ENCODE data around the gene CD2.
A peak's percentile ranks its signal among the peaks of the same experiment; 100 is the strongest.

Gene CD2, protein sequence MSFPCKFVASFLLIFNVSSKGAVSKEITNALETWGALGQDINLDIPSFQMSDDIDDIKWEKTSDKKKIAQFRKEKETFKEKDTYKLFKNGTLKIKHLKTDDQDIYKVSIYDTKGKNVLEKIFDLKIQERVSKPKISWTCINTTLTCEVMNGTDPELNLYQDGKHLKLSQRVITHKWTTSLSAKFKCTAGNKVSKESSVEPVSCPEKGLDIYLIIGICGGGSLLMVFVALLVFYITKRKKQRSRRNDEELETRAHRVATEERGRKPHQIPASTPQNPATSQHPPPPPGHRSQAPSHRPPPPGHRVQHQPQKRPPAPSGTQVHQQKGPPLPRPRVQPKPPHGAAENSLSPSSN

GRCh38 chr1:116754198-116754977 lies at the start of gene CD2:
Gene CD2 (plus strand): TSS chr1:116754430. CDS start chr1:116754493, 63 bp downstream.
- no peak for FAIRE-seq
- DNase-seq (ENCODE audit: insufficient read length, low spot score) = no peak

- FAIRE-seq (no peak), DNase-seq (ENCODE audit: insufficient read length, low spot score) (no peak)
Observed at GRCh38 chr1:116706123-116706522, 48.1 kb upstream of the CD2 start.

- FAIRE-seq = no peak
- DNase-seq (ENCODE audit: insufficient read length, low spot score) = no peak
Observed at GRCh38 chr1:116706841-116707240, 47.4 kb upstream of the CD2 start.

- FAIRE-seq = no peak
- no peak for DNase-seq (ENCODE audit: insufficient read length, low spot score)
Observed at GRCh38 chr1:116708255-116708900, 45.9 kb upstream of the CD2 start.

- no peak for FAIRE-seq
- no peak for DNase-seq (ENCODE audit: insufficient read length, low spot score)
Observed at GRCh38 chr1:116709666-116710167, 44.5 kb upstream of the CD2 start.

DNA sequence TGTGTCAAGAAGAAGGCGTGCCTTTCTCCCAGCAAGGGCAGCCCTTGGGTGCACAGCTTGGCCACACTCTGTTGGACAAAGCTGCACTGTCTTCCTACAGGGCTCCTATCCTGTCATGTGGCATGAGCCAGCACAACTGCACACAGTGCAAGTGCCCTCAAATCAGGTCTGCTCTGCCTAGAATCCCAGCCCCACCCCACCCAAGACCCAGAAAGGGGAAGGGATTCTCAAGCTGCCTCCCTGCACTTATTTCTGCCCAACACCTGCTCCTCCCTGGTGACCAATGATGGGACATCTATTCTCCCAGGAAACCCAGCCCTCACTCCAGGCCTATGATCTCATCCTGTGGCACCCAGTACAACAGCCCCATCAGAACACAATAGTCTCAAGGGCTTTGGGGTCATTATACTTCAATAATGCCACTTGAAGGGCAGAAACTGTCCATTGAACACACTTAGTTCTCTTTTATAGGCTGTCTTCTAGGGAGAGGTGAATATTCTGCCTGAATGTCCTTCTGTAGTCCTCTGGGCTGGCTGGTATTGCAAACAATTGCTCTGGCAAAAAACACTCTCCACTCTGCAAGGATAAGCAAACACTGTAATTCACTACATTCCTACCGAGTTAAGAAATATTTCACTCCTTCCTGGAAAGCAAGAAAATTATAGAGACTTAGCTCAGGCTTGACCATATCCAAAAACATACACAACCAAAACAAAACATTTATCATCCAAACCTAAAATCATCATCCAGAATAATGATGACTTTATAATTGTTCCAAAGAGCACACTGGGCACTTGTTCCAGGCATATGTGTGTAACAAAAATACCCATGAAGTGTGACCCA lies 43.6 kb upstream of the CD2 start:
- DNase-seq (ENCODE audit: insufficient read length, low spot score) (no peak), FAIRE-seq (no peak)

- FAIRE-seq (no peak), DNase-seq (ENCODE audit: insufficient read length, low spot score) (no peak)
Observed at GRCh38 chr1:116711263-116711840, 42.9 kb upstream of the CD2 start.

DNA sequence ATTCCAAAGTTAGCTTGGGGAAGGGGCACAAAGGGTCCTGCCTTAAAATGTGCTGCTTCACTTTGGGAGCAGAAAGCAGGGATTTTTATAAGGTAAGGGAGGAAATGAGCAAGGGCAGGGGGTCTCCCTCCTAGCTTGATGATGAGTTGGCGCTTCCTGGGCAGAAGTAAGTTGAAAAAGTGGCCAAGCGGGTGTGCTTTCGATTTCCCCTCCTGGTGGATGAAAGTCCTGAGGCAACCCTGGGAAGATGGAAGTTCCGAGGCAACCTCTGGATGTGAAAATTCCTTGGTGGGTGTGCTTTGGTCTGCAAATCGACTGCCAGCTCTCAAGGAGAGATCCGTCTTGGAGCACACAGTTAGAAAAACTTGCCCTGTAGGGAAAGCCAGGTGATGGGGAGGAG lies 41.7 kb upstream of the CD2 start:
- no peak for DNase-seq (ENCODE audit: insufficient read length, low spot score)
- no peak for FAIRE-seq

DNA sequence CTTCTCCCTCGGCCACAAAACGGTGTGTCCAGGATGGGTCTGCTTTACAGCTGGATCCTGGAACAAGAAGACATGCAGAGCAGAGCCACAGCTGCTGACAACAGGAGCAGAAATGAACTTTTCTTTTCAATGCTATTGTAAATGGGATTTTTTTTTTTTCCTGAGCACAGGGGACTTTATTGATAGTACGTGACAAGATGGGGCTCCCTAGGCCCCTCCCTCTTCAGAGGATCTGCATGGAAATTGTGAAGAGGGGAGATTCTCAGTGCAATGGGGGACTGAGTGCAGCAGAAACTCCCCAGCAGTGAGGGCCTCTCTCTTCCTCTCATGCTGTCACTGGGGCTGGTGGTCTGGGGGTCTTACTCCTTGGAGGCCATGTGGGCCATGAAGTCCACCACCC lies 40.8 kb upstream of the CD2 start:
- no peak for FAIRE-seq
- DNase-seq (ENCODE audit: insufficient read length, low spot score) = no peak

DNA sequence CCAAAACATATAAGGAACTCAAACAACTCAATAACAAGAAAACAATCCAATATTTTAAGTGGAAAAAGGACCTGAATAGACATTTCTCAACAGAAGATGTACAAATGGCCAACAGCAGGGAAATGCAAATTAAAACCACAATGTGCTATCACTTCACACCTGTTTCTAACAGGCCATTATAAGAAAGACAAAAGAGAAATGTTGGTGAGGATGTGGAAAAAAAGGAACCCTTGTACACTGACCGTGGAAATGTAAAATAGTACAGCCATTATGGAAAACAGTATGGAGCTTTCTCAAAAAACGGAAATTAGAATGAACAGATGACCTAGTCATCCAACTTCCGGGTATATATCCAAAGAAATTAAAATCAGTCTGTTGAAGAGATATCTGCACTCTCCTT lies 37.8 kb upstream of the CD2 start:
- FAIRE-seq (peak; percentile 14), DNase-seq (ENCODE audit: insufficient read length, low spot score) (no peak)

GRCh38 chr1:116717318-116717717 lies 36.9 kb upstream of the CD2 start:
- DNase-seq (ENCODE audit: insufficient read length, low spot score) = no peak
- FAIRE-seq = no peak

GRCh38 chr1:116720364-116721038 lies 33.7 kb upstream of the CD2 start:
- no peak for DNase-seq (ENCODE audit: insufficient read length, low spot score)
- FAIRE-seq = no peak

DNA sequence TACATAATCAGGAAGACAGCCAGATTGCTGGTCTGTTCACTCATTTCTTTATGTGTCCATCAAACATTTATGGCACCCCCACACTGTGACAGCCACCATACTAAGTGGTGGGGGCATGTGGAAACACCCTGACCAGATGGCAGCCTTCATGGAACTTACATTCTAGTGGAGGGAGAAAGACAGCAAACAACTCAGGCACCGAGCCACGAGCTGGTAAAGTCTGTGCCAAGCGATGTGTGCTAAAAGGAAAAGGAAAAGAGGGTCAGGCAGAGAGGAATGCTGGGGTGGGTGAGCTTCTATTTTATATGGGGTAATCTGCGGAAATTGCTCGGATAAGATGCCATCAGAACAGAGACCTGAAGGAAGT lies 33.2 kb upstream of the CD2 start:
- no peak for FAIRE-seq

GRCh38 chr1:116721451-116722007 lies 32.7 kb upstream of the CD2 start:
- FAIRE-seq = no peak

More for the DNA sequence above, 33.2 kb upstream of the CD2 start:
- no peak for DNase-seq (ENCODE audit: insufficient read length, low spot score)

DNA sequence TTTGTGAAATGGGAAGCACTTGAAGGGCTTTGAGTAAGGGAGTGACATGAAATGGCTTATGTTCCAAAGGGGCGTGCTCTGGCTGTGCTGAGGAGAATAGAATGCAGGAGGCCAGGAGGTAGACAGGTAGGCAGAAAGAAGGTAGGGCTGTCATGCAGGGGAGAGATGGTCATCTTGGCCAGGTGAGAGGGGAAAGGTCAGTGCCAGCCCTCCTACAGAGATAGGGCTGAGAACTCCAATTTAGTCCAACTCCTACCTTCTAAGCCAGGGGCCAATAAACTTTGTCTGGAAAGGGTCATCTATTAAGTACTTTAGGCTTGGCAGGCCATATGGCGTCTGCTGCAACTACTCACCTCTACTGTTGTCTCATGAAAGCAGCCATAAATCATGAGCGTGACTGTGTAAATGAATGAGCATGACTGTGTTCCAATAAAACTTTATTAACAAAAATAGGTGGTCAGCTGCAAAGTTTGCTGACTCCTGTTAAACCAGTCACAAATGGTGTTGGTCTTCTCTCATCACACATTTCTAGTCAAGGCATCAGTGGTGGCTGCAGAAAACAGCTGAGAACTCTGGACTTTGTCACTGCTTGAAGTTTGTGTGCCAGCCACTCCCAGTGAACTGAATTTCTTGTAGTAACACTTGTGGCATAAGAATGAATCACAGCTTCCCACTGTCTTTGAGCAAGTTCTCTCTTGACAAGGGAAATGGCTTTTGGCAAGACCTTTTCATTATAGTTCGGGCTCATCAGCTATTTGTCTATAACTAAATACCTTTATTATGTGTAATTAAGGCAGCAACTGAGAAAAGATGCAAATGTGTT lies 32.0 kb upstream of the CD2 start:
- FAIRE-seq = no peak
- no peak for DNase-seq (ENCODE audit: insufficient read length, low spot score)

More at GRCh38 chr1:116721451-116722007, 32.7 kb upstream of the CD2 start:
- no peak for DNase-seq (ENCODE audit: insufficient read length, low spot score)

DNA sequence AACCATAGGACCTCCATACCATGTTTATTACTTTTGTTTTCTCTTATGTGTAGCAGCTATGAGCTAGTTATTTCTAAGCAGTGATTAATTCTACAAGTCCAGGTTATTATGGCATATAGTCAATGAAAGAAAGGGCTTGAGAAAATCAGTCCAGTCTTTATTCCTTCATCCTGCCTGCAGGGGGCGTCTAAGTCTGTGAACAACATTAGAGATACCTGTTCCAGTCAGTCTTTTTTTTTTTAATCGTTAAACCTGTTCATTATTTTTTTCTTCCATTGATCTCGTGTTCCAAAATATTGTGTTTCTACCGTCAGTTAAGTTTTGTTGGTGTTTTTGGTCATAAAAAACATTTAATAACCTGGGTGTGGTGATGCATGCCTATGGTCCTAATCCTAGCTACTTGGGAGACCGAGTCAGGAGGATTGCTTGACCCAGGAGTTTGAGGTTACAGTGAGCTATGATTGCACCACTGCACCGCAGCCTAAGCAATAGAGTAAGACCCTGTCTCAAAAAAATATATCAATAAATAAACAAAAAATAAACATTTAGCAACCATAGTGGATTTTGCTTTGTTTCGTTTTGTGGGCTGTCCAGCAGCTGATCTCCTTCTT lies 29.4 kb upstream of the CD2 start:
- DNase-seq (ENCODE audit: insufficient read length, low spot score) = no peak
- no peak for FAIRE-seq

- FAIRE-seq (no peak), DNase-seq (ENCODE audit: insufficient read length, low spot score) (no peak)
Observed at GRCh38 chr1:116725798-116726197, 28.4 kb upstream of the CD2 start.
